Panc1 (cell line): ENCODE data around the gene NRP2. TPM values are rescaled to one million over a fixed set of nuclear protein-coding genes. Genes with fewer than 3 reads are reported as not detected.

ENCODE experiments used
- ATAC-seq: fragments of 200-7000 bp; cut with Tn5 transposase; 2 replicates; pipeline ENCODE4 v1.9.1; 2020; ENCODE audit warnings: mild to moderate bottlenecking, moderate library complexity
- BruUV-seq: library from RNA; stranded (reverse); fragments of 400-500 nt; replicated peaks from 2 replicates; lab custom pipeline; 2021; lab: Mats Ljungman, UMichigan
- CTCF ChIA-PET: fragments of 300-600 bp; sonication (Branson Sonifier 250); formaldehyde crosslinking; loops from one replicate; lab custom pipeline; 2022; ENCODE audit warnings: antibody characterized with exemption; lab: Charles Lee
- POLR2A ChIA-PET: fragments of 300-600 bp; sonication (Branson Sonifier 250); formaldehyde crosslinking; loops from one replicate; lab custom pipeline; 2022; ENCODE audit warnings: antibody characterized with exemption; lab: Charles Lee
- DNase-seq: peaks from one replicate; pipeline ENCODE4 v3.0.0-alpha.2; 2010; ENCODE audit warnings: low read depth, low spot score
- H3K27ac ChIP-seq: 2 replicates; pipeline ENCODE4 v1.5.1; 2011; ENCODE audit warnings: mild to moderate bottlenecking, low read length, inconsistent platforms
- H3K27me3 ChIP-seq: fragments of 200-500 bp; sonication (Bioruptor generic); 2 replicates; pipeline ENCODE4 v1.6.0; 2014; ENCODE audit warnings: low read length, inconsistent platforms; ENCODE audit not compliant: control insufficient read depth, insufficient read depth
- H3K36me3 ChIP-seq: fragments of 200-500 bp; sonication (Bioruptor generic); 2 replicates; pipeline ENCODE4 v1.5.1; 2014; ENCODE audit warnings: inconsistent platforms, mild to moderate bottlenecking, low read length, moderate library complexity; ENCODE audit not compliant: control insufficient read depth, insufficient read depth
- H3K4me1 ChIP-seq: 2 replicates; pipeline ENCODE4 v1.5.1; 2011; ENCODE audit warnings: inconsistent platforms, mild to moderate bottlenecking, low read length, moderate library complexity; ENCODE audit not compliant: control insufficient read depth, insufficient read depth
- H3K4me3 ChIP-seq, 2 experiments: 2 replicates each; pipeline ENCODE4 v1.5.1; 2011 to 2012; ENCODE audit warnings: low read depth in 2 of 2, low read length in 2 of 2, mild to moderate bottlenecking in 2 of 2, inconsistent platforms in 1 of 2, moderate library complexity in 1 of 2
- H3K9me3 ChIP-seq: fragments of 200-500 bp; sonication (Bioruptor generic); 2 replicates; pipeline ENCODE4 v1.5.1; 2014; ENCODE audit warnings: low read depth, mild to moderate bottlenecking, inconsistent platforms, low read length, moderate library complexity; ENCODE audit not compliant: control insufficient read depth, insufficient read depth
- POLR2AphosphoS5 ChIP-seq: IDR thresholded peaks from 2 replicates; pipeline ENCODE4 v1.6.1; 2012; ENCODE audit warnings: mild to moderate bottlenecking, low read depth, low read length, moderate library complexity
- SIN3A ChIP-seq: IDR thresholded peaks from 2 replicates; pipeline ENCODE4 v1.6.1; 2012; ENCODE audit warnings: low read depth, mild to moderate bottlenecking, low read length, moderate library complexity, borderline replicate concordance; ENCODE audit not compliant: insufficient read depth
- TCF7L2 ChIP-seq: IDR thresholded peaks from 2 replicates; pipeline ENCODE4 v1.6.1; 2011; ENCODE audit warnings: mild to moderate bottlenecking, low read depth, low read length, inconsistent platforms
- in situ Hi-C: cut with HindIII; loops from 2 replicates; pipeline ENCODE4 v1.10.0; 2016; ENCODE audit warnings: low sequenced_read_pairs, low pct_unique_long_range_greater_than_20kb
- intact Hi-C: fragments of 100-400 bp; cut with micrococcal nuclease; formaldehyde crosslinking; loops from one replicate; pipeline ENCODE4 v1.10.0; 2022; ENCODE audit not compliant: unreplicated experiment
- total RNA-seq: library from RNA; stranded (reverse); gene quantifications from one replicate; pipeline ENCODE4 v1.2.1, GENCODE V29; 2021; ENCODE audit not compliant: unreplicated experiment
- TF ChIP-seq, protein P1 (sequence below), 2 experiments: IDR thresholded peaks; 2 replicates each; pipeline ENCODE4 v1.6.1; 2011 to 2012; ENCODE audit warnings: low read depth in 2 of 2, control low read depth in 1 of 2, low read length in 1 of 2, mild to moderate bottlenecking in 1 of 2, moderate library complexity in 1 of 2; ENCODE audit not compliant: insufficient read depth in 1 of 2
- TF ChIP-seq, protein P2 (sequence below): fragments of 450-650 bp; IDR thresholded peaks from 2 replicates; pipeline ENCODE4 v1.5.1; 2017; ENCODE audit warnings: mild to moderate bottlenecking

The NRP2 gene
- total RNA-seq, 1 experiment from 2014 or later = 6.7 TPM

- no peak overlapping the region for H3K4me3 ChIP-seq
- in situ Hi-C loops (no loop called here), intact Hi-C loops (no loop called here)
- no peaks in the 10 kb centered on the region for H3K9me3 ChIP-seq
- H3K4me1 ChIP-seq = no peaks in the 10 kb centered on the region
- no peaks in the 10 kb centered on the region for H3K36me3 ChIP-seq
- ChIA-PET CTCF (no interaction called here), POLR2A (no interaction called here)
- H3K27ac ChIP-seq = no peak overlapping the region
- DNase-seq = no peak
- no TSS peak for BruUV-seq
- H3K27me3 ChIP-seq = peaks cover 4% of the 10 kb centered on the region; the same call in 1 of the 2 replicates
- no peak for TF ChIP-seq TCF7L2
- no peak for TF ChIP-seq POLR2AphosphoS5
- ATAC-seq = no peak
Measured at GRCh38 chr2:205636549-205637319, 45.6 kb upstream of the NRP2 start.

DNA sequence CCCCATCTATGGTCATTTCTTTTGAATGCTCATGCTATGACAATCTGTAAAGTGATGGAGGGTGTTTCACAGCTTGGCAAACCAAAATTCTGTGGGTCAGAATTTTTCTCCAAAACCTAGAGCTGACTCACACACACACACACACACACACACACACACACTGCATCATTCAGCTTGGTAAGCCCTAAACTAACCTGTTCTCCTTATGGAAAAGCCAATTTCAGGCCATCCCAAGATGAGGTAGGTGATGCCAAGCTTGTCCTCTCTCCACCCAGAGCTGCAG is 45.0 kb upstream of the NRP2 start:
- no peak overlapping the region for H3K27ac ChIP-seq
- TF ChIP-seq POLR2AphosphoS5 = no peak
- TF ChIP-seq TCF7L2 = no peak
- TF ChIP-seq, protein P1, sequence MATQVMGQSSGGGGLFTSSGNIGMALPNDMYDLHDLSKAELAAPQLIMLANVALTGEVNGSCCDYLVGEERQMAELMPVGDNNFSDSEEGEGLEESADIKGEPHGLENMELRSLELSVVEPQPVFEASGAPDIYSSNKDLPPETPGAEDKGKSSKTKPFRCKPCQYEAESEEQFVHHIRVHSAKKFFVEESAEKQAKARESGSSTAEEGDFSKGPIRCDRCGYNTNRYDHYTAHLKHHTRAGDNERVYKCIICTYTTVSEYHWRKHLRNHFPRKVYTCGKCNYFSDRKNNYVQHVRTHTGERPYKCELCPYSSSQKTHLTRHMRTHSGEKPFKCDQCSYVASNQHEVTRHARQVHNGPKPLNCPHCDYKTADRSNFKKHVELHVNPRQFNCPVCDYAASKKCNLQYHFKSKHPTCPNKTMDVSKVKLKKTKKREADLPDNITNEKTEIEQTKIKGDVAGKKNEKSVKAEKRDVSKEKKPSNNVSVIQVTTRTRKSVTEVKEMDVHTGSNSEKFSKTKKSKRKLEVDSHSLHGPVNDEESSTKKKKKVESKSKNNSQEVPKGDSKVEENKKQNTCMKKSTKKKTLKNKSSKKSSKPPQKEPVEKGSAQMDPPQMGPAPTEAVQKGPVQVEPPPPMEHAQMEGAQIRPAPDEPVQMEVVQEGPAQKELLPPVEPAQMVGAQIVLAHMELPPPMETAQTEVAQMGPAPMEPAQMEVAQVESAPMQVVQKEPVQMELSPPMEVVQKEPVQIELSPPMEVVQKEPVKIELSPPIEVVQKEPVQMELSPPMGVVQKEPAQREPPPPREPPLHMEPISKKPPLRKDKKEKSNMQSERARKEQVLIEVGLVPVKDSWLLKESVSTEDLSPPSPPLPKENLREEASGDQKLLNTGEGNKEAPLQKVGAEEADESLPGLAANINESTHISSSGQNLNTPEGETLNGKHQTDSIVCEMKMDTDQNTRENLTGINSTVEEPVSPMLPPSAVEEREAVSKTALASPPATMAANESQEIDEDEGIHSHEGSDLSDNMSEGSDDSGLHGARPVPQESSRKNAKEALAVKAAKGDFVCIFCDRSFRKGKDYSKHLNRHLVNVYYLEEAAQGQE (IDR thresholded peaks at IDR 0.05; ENCODE audit: insufficient read depth in 1 of 2, low read depth in 2 of 2, low read length in 1 of 2) = no peak
- TF ChIP-seq, protein P2, sequence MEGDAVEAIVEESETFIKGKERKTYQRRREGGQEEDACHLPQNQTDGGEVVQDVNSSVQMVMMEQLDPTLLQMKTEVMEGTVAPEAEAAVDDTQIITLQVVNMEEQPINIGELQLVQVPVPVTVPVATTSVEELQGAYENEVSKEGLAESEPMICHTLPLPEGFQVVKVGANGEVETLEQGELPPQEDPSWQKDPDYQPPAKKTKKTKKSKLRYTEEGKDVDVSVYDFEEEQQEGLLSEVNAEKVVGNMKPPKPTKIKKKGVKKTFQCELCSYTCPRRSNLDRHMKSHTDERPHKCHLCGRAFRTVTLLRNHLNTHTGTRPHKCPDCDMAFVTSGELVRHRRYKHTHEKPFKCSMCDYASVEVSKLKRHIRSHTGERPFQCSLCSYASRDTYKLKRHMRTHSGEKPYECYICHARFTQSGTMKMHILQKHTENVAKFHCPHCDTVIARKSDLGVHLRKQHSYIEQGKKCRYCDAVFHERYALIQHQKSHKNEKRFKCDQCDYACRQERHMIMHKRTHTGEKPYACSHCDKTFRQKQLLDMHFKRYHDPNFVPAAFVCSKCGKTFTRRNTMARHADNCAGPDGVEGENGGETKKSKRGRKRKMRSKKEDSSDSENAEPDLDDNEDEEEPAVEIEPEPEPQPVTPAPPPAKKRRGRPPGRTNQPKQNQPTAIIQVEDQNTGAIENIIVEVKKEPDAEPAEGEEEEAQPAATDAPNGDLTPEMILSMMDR = no peak
- TF ChIP-seq SIN3A = no peak
- ChIA-PET CTCF (no interaction called here), POLR2A (no interaction called here)
- no peak overlapping the region for H3K4me3 ChIP-seq
- no peak for DNase-seq
- intact Hi-C loops = no loop called here
- no peaks in the 10 kb centered on the region for H3K36me3 ChIP-seq
- no peak for ATAC-seq
- no peaks in the 10 kb centered on the region for H3K4me1 ChIP-seq
- H3K9me3 ChIP-seq = no peaks in the 10 kb centered on the region
- peaks cover 4% of the 10 kb centered on the region; the same call in 1 of the 2 replicates for H3K27me3 ChIP-seq
- no TSS peak for BruUV-seq
- in situ Hi-C loops = no loop called here

GRCh38 chr2:205637779-205638503 is 44.4 kb upstream of the NRP2 start:
- intact Hi-C loops = no loop called here
- ChIA-PET POLR2A (no interaction called here), CTCF (no interaction called here)
- no peak for DNase-seq
- Histone ChIP-seq H3K27me3 (peaks cover 4% of the 10 kb centered on the region; the same call in 1 of the 2 replicates), H3K9me3 (no peaks in the 10 kb centered on the region), H3K4me3 (no peak overlapping the region), H3K4me1 (no peaks in the 10 kb centered on the region), H3K27ac (no peak overlapping the region), H3K36me3 (no peaks in the 10 kb centered on the region)
- TF ChIP-seq TCF7L2 (no peak), SIN3A (no peak), POLR2AphosphoS5 (no peak)
- TF ChIP-seq, protein P1 (IDR thresholded peaks at IDR 0.05; ENCODE audit: insufficient read depth in 1 of 2, low read depth in 2 of 2, low read length in 1 of 2) = no peak
- TF ChIP-seq, protein P2 = no peak
- in situ Hi-C loops = no loop called here
- no peak for ATAC-seq
- BruUV-seq = no TSS peak
